Measurements from ENCODE around the gene EPHB4. TPM values are rescaled to one million over a fixed set of nuclear protein-coding genes. Genes with fewer than 3 reads are reported as not detected.

The EPHB4 gene
- total RNA-seq, 3 donors from 2014 or later = 21.4 to 64.9 (median 31.8) TPM

- Histone ChIP-seq H3K36me3 (no peaks in the 10 kb centered on the region), H3K27ac (no peak overlapping the region), H3K9me3 (no peaks in the 10 kb centered on the region), H3K4me3 (no peak overlapping the region), H3K4me1 (peaks cover 0 to 8% of the 10 kb centered on the region in 2 donors), H3K27me3 (no peaks in the 10 kb centered on the region)
- TF ChIP-seq POLR2A (IDR thresholded peaks at IDR 0.05) (no peak), POLR2AphosphoS5 (IDR thresholded peaks at IDR 0.05) (no peak), CTCF (IDR thresholded peaks at IDR 0.05) (no peak)
- DNase-seq (ENCODE audit: low spot score in 2 of 2) = no peak
- intact Hi-C loops (cut with DNase I; ENCODE audit: low total_unique reads) = no loop called here
Observed at GRCh38 chr7:100839361-100839760, 12.0 kb upstream of the EPHB4 start.

GRCh38 chr7:100837099-100837836 is 9.9 kb upstream of the EPHB4 start:
- H3K9me3 ChIP-seq = no peaks in the 10 kb centered on the region

GRCh38 chr7:100836812-100837098 is 9.4 kb upstream of the EPHB4 start:
- Histone ChIP-seq H3K9me3 (no peaks in the 10 kb centered on the region), H3K27ac (peak overlapping the region; percentile 92 to 93), H3K4me1 (peaks cover 0 to 8% of the 10 kb centered on the region in 2 donors), H3K27me3 (no peaks in the 10 kb centered on the region), H3K4me3 (peak overlapping the region; percentile 32 to 62 (median 52)), H3K36me3 (no peaks in the 10 kb centered on the region)
- no peak for DNase-seq (ENCODE audit: low spot score in 2 of 2)
- TF ChIP-seq CTCF (IDR thresholded peaks at IDR 0.05) = no peak
- TF ChIP-seq POLR2AphosphoS5 (IDR thresholded peaks at IDR 0.05) = no peak
- TF ChIP-seq POLR2A (IDR thresholded peaks at IDR 0.05) = no peak
- intact Hi-C loops (cut with DNase I; ENCODE audit: low total_unique reads) = no loop called here

More at GRCh38 chr7:100837099-100837836, 9.9 kb upstream of the EPHB4 start:
- peak; percentile 91 to 94 for DNase-seq (ENCODE audit: low spot score in 2 of 2)
- no peaks in the 10 kb centered on the region for H3K36me3 ChIP-seq
- peaks cover 0 to 8% of the 10 kb centered on the region in 2 donors for H3K4me1 ChIP-seq
- TF ChIP-seq CTCF (IDR thresholded peaks at IDR 0.05) (no peak), POLR2A (IDR thresholded peaks at IDR 0.05) (no peak), POLR2AphosphoS5 (IDR thresholded peaks at IDR 0.05) (peak; percentile 73 to 81 (median 75))
- peak overlapping the region; percentile 92 to 93 for H3K27ac ChIP-seq
- intact Hi-C loops (cut with DNase I; ENCODE audit: low total_unique reads) = no loop called here
- H3K4me3 ChIP-seq = peak overlapping the region; percentile 32 to 62 (median 52)
- no peaks in the 10 kb centered on the region for H3K27me3 ChIP-seq

- intact Hi-C loops (cut with DNase I; ENCODE audit: low total_unique reads) = no loop called here
- H3K4me3 ChIP-seq = peak overlapping the region in 2 of 3 donors; percentile 52 to 62
- TF ChIP-seq POLR2AphosphoS5 (IDR thresholded peaks at IDR 0.05) (peak in 1 of 3 donors; percentile 9), CTCF (IDR thresholded peaks at IDR 0.05) (no peak)
Observed at GRCh38 chr7:100835903-100836811, 8.8 kb upstream of the EPHB4 start.

GRCh38 chr7:100832281-100832633 is 4.9 kb upstream of the EPHB4 start:
- Histone ChIP-seq H3K4me1 (peaks cover 0 to 8% of the 10 kb centered on the region in 2 donors), H3K27me3 (no peaks in the 10 kb centered on the region), H3K36me3 (no peaks in the 10 kb centered on the region), H3K9me3 (no peaks in the 10 kb centered on the region), H3K4me3 (no peak overlapping the region), H3K27ac (no peak overlapping the region)
- DNase-seq (ENCODE audit: low spot score in 2 of 2) = no peak
- TF ChIP-seq POLR2AphosphoS5 (IDR thresholded peaks at IDR 0.05) (no peak), POLR2A (IDR thresholded peaks at IDR 0.05) (no peak), CTCF (IDR thresholded peaks at IDR 0.05) (no peak)
- intact Hi-C loops (cut with DNase I; ENCODE audit: low total_unique reads) = no loop called here

More at GRCh38 chr7:100835903-100836811, 8.8 kb upstream of the EPHB4 start:
- peaks cover 0 to 8% of the 10 kb centered on the region in 2 donors for H3K4me1 ChIP-seq
- no peaks in the 10 kb centered on the region for H3K27me3 ChIP-seq
- peak overlapping the region; percentile 92 to 93 for H3K27ac ChIP-seq
- H3K36me3 ChIP-seq = no peaks in the 10 kb centered on the region
- no peaks in the 10 kb centered on the region for H3K9me3 ChIP-seq
- peak in 1 of 2 donors; percentile 70 for DNase-seq (ENCODE audit: low spot score in 2 of 2)

Measured in breast epithelium (tissue), 4 donors.